Kidney (tissue), 14 donors: ENCODE measurements around the gene PCK2. TPM values are rescaled to one million over a fixed set of nuclear protein-coding genes. Genes with fewer than 3 reads are reported as not detected.
A peak's percentile ranks its signal among the peaks of the same experiment; 100 is the strongest.

Experiments used
- DNase-seq, 5 donors: peaks; one replicate each; pipeline ENCODE4 v3.0.0-alpha.2; 2013 to 2020
- FAIRE-seq: peaks from 2 replicates; lab custom pipeline; 2012; peaks lifted over from hg19 to GRCh38; lab: Jason Lieb, UNC
- H3K27ac ChIP-seq, 2 donors: one replicate each; pipeline ENCODE4 v1.7.0; 2013; ENCODE audit warnings: low read depth in 2 of 2, low read length in 2 of 2, inconsistent platforms in 1 of 2
- H3K27me3 ChIP-seq: one replicate; pipeline ENCODE4 v1.7.1; 2013; ENCODE audit warnings: low read length, inconsistent platforms; ENCODE audit not compliant: control insufficient read depth, insufficient read depth
- H3K36me3 ChIP-seq, 3 donors: one replicate each; pipeline versions ENCODE4 v1.7.0 to v1.7.1; 2013; ENCODE audit warnings: low read length in 3 of 3, control low read depth in 1 of 3, inconsistent platforms in 1 of 3; ENCODE audit not compliant: insufficient read depth in 3 of 3, control insufficient read depth in 2 of 3
- H3K4me1 ChIP-seq, 3 donors: one replicate each; pipeline versions ENCODE4 v1.7.0 to v1.7.1; 2013; ENCODE audit warnings: low read length in 3 of 3, inconsistent platforms in 1 of 3, low read depth in 1 of 3; ENCODE audit not compliant: control insufficient read depth in 2 of 3, insufficient read depth in 2 of 3
- H3K4me3 ChIP-seq, 3 donors: one replicate each; pipeline versions ENCODE4 v1.7.0 to v1.8.1; 2013; ENCODE audit warnings: low read length in 3 of 3, control low read depth in 1 of 3, inconsistent platforms in 1 of 3
- H3K9ac ChIP-seq, 3 donors: one replicate each; pipeline versions ENCODE4 v1.7.0 to v1.7.1; 2013; ENCODE audit warnings: low read length in 3 of 3, control low read depth in 1 of 3, inconsistent platforms in 1 of 3
- H3K9me3 ChIP-seq, 3 donors: one replicate each; pipeline versions ENCODE4 v1.7.0 to v1.7.1; 2013; ENCODE audit warnings: low read length in 3 of 3, control low read depth in 1 of 3, inconsistent platforms in 1 of 3; ENCODE audit not compliant: control insufficient read depth in 2 of 3, insufficient read depth in 1 of 3
- intact Hi-C: fragments of 100-400 bp; cut with DNase I; formaldehyde crosslinking; loops from one replicate; pipeline ENCODE4 v1.11.1; 2022
- polyA plus RNA-seq: library from polyadenylated mRNA; stranded (reverse); fragments of 350-450 nt; fragmentation: Illumina TruSeq; extraction: RNeasy Lipid Tissue Mini Kit (QIAGEN cat#74804); gene quantifications from one replicate; pipeline ENCODE4 v1.2.3, GENCODE V29; 2014; ENCODE audit warnings: low read depth, low replicate concordance; ENCODE audit not compliant: insufficient read depth
- total RNA-seq: library from RNA; stranded (reverse); fragmentation: NEBNext Ultra II Directional; extraction: Animal tissue kit (Norgen Biotek cat#: 25700); gene quantifications from one replicate; pipeline ENCODE4 v1.2.1, GENCODE V29; 2021
- TF ChIP-seq, protein P1 (sequence below): IDR thresholded peaks from 3 replicates; pipeline ENCODE4 v1.5.1; 2012; ENCODE audit warnings: mild to moderate bottlenecking, moderate library complexity, borderline replicate concordance; ENCODE audit not compliant: insufficient read depth; ENCODE audit errors: extremely low read depth
- donor health status: control.
- donor health status: control.
- donor health status: control.
- donor health status: control.
- donor health status: control.
- donor health status: DM: yes; HTN: yes; CAD: no.
- donor health status: Normal renal cell carcinoma (clear cell type).

Gene PCK2
- total and polyA plus RNA-seq, 2 donors from 2014 or later: 36.1 to 140 TPM

DNA sequence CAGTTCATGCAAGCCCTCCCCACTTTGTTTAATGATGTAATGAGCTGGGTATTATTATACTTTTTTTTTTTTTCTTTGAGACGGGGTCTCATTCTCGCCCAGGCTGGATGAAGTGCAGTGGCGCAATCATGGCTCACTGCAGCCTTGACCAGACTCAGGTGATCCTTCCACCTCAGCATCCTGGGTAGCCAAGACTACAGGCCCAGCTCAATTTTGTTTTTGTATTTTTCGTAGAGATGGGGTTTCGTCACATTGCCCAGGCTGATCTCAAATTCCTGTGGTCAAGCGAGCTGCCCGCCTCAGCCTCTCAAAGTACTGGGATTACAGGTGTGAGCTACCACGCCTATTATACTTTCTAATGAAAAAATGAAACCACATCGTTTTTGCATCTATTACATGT lies 15.9 kb downstream of the PCK2 start:
- H3K27ac ChIP-seq: no peak overlapping the region
- no peaks in the 10 kb centered on the region for H3K27me3 ChIP-seq
- DNase-seq (no peak), FAIRE-seq (no peak)
- H3K36me3 ChIP-seq: no peaks in the 10 kb centered on the region
- H3K4me1 ChIP-seq: peaks cover 0 to 10% (median 0%) of the 10 kb centered on the region in 3 donors
- TF ChIP-seq, protein P1, sequence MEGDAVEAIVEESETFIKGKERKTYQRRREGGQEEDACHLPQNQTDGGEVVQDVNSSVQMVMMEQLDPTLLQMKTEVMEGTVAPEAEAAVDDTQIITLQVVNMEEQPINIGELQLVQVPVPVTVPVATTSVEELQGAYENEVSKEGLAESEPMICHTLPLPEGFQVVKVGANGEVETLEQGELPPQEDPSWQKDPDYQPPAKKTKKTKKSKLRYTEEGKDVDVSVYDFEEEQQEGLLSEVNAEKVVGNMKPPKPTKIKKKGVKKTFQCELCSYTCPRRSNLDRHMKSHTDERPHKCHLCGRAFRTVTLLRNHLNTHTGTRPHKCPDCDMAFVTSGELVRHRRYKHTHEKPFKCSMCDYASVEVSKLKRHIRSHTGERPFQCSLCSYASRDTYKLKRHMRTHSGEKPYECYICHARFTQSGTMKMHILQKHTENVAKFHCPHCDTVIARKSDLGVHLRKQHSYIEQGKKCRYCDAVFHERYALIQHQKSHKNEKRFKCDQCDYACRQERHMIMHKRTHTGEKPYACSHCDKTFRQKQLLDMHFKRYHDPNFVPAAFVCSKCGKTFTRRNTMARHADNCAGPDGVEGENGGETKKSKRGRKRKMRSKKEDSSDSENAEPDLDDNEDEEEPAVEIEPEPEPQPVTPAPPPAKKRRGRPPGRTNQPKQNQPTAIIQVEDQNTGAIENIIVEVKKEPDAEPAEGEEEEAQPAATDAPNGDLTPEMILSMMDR: no peak
- intact Hi-C loops: no loop called here
- H3K9ac ChIP-seq: no peak overlapping the region
- no peak overlapping the region for H3K4me3 ChIP-seq
- no peaks in the 10 kb centered on the region for H3K9me3 ChIP-seq

DNA sequence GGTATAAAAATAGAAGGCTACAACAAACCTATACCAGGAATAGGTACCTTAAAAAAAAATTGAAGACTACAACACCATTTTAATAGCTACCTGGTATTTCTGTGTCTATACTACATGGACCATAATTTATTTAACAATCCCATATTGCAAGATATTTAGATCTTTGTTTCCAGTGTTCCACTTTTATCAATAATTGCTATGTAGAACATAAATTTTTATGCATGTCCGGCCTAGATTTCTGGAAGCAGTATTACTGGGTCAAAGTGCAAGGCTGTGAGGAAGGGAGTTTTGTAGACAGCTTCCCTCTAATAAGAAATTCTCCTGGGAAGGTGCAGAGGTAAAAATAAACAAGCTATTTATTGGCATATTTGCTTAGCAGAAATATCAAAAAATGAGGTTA lies 16.4 kb downstream of the PCK2 start:
- DNase-seq: no peak
- H3K36me3 ChIP-seq: no peaks in the 10 kb centered on the region
- TF ChIP-seq, protein P1: no peak
- no peaks in the 10 kb centered on the region for H3K27me3 ChIP-seq
- H3K9me3 ChIP-seq: no peaks in the 10 kb centered on the region
- no peak for FAIRE-seq
- peaks cover 0 to 13% (median 0%) of the 10 kb centered on the region in 3 donors for H3K4me1 ChIP-seq
- H3K27ac ChIP-seq: no peak overlapping the region
- intact Hi-C loops: no loop called here
- H3K4me3 ChIP-seq: no peak overlapping the region
- H3K9ac ChIP-seq: no peak overlapping the region

DNA sequence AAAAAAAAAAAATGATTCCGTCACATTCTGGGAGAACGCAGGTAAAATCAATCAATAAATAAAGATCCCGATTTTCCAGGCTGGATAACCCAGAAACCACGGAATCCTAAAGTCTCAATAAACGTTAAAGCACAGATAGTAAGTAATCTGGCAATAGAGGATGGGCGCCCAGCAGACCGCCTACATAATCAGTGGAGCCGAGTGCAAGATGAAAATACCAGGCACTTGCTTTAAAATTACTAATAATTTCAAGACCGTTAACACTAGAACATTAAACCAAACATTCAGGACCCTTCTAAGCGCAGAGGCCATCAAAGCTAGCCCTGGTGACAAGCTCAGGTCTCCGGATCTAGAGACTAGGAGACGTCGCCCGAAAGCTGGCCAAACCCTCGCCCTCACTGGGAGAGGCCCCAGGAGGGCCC lies 19.3 kb downstream of the PCK2 start:
- H3K27me3 ChIP-seq: no peaks in the 10 kb centered on the region
- peak overlapping the region; percentile 41 to 87 (median 80) for H3K9ac ChIP-seq
- TF ChIP-seq, protein P1: no peak
- H3K4me1 ChIP-seq: peaks cover 0 to 28% (median 10%) of the 10 kb centered on the region in 3 donors
- intact Hi-C loops: no loop called here
- peaks cover 0 to 12% (median 5%) of the 10 kb centered on the region in 3 donors for H3K36me3 ChIP-seq
- H3K27ac ChIP-seq: peak overlapping the region; percentile 99 to 100
- DNase-seq (no peak), FAIRE-seq (no peak)
- H3K9me3 ChIP-seq: no peaks in the 10 kb centered on the region
- H3K4me3 ChIP-seq: peak overlapping the region; percentile 73 to 93 (median 84)
